ENCODE results near the gene GZMB. TPM values are rescaled to one million over a fixed set of nuclear protein-coding genes. Genes with fewer than 3 reads are reported as not detected.

GZMB gene
- total RNA-seq, 1 experiment from 2014 or later = not detected

GRCh38 chr14:24680516-24680915, 46.5 kb upstream of the GZMB start:
- Histone ChIP-seq H3K23me2 (ENCODE audit: insufficient read length, low read depth, low read length, poor library complexity, severe bottlenecking) (no peaks in the 10 kb centered on the region), H4K20me1 (ENCODE audit: control insufficient read depth, insufficient read depth, insufficient read length) (no peaks in the 10 kb centered on the region), H2BK5ac (ENCODE audit: insufficient read length, low read length) (no peak overlapping the region), H3K9ac (ENCODE audit: extremely low read depth, insufficient read length, low read length) (no peak overlapping the region), H3K9me3 (ENCODE audit: control insufficient read depth, low read depth, low read length) (no peaks in the 10 kb centered on the region), H2BK120ac (ENCODE audit: low read depth, low read length, poor library complexity, severe bottlenecking) (no peak overlapping the region), H3K14ac (ENCODE audit: insufficient read depth, low read length) (no peak overlapping the region), H4K8ac (replicated peaks; ENCODE audit: insufficient read length, low read depth, low read length) (no peak overlapping the region), H4K91ac (ENCODE audit: insufficient read length, low read depth, low read length) (no peak overlapping the region), H3K4ac (ENCODE audit: low read depth, low read length) (no peak overlapping the region), H4K5ac (ENCODE audit: insufficient read length, low read depth, low read length) (no peak overlapping the region), H3K79me1 (ENCODE audit: insufficient read depth, low read depth, low read length, poor library complexity, severe bottlenecking) (no peaks in the 10 kb centered on the region), H3K18ac (ENCODE audit: insufficient read length, low read depth, low read length) (no peak overlapping the region), H3K27me3 (ENCODE audit: insufficient read depth, low read length) (no peaks in the 10 kb centered on the region), H3K4me1 (ENCODE audit: insufficient read depth, low read length) (no peaks in the 10 kb centered on the region), H3K79me2 (ENCODE audit: insufficient read depth, low read length) (no peaks in the 10 kb centered on the region), H2AK5ac (ENCODE audit: insufficient read length, low read length) (no peak overlapping the region), H2BK20ac (ENCODE audit: low read depth, low read length, poor library complexity, severe bottlenecking) (no peak overlapping the region), H3T11ph (ENCODE audit: low read length) (no peak overlapping the region), H2BK15ac (ENCODE audit: low read depth, low read length) (no peak overlapping the region), H2BK12ac (ENCODE audit: insufficient read length, low read depth, low read length) (no peak overlapping the region), H3K56ac (ENCODE audit: insufficient read length, low read depth, low read length) (no peak overlapping the region), H3K27ac (ENCODE audit: insufficient read length, low read depth, low read length) (no peak overlapping the region), H2AFZ (ENCODE audit: low read length) (no peak overlapping the region), H3K23ac (ENCODE audit: insufficient read length, low read depth, low read length) (no peak overlapping the region), H3K4me2 (ENCODE audit: insufficient read depth, insufficient read length, low read length) (no peak overlapping the region)
- Mint-ChIP-seq H3K4me1 (peaks cover 3% of the 10 kb centered on the region in 2 experiments), H3K27ac (no peak overlapping the region), H3K36me3 (ENCODE audit: insufficient read depth in 1 of 3, low read depth in 3 of 3) (no peaks in the 10 kb centered on the region), H3K27me3 (ENCODE audit: low read depth) (peaks cover 15% of the 10 kb centered on the region), H3K9me3 (peaks cover 0 to 3% of the 10 kb centered on the region in 2 experiments; a peak in 1 of 5 replicates), H3K4me3 (no peak overlapping the region)
- DNase-seq = no peak
- no CpG with 5 or more reads among the region's 4 CpGs for WGBS (ENCODE audit: extremely low coverage, insufficient read length, low lambda C conversion rate)
- TF ChIP-seq, protein P1, sequence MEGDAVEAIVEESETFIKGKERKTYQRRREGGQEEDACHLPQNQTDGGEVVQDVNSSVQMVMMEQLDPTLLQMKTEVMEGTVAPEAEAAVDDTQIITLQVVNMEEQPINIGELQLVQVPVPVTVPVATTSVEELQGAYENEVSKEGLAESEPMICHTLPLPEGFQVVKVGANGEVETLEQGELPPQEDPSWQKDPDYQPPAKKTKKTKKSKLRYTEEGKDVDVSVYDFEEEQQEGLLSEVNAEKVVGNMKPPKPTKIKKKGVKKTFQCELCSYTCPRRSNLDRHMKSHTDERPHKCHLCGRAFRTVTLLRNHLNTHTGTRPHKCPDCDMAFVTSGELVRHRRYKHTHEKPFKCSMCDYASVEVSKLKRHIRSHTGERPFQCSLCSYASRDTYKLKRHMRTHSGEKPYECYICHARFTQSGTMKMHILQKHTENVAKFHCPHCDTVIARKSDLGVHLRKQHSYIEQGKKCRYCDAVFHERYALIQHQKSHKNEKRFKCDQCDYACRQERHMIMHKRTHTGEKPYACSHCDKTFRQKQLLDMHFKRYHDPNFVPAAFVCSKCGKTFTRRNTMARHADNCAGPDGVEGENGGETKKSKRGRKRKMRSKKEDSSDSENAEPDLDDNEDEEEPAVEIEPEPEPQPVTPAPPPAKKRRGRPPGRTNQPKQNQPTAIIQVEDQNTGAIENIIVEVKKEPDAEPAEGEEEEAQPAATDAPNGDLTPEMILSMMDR (conservative IDR thresholded peaks at IDR 0.05) = no peak

All from H9 (cell line).